PC-3 (cell line): ENCODE data around the gene MYO16. TPM values are rescaled to one million over a fixed set of nuclear protein-coding genes. Genes with fewer than 3 reads are reported as not detected.

Experiments used
- ATAC-seq: fragments of 200-7000 bp; cut with Tn5 transposase; 2 replicates; pipeline ENCODE4 v1.9.1; 2020; ENCODE audit warnings: mild to moderate bottlenecking, moderate library complexity
- BruUV-seq: library from RNA; stranded (reverse); fragments of 400-500 nt; replicated peaks from 2 replicates; lab custom pipeline; 2021; lab: Mats Ljungman, UMichigan
- CTCF ChIA-PET: fragments of 300-600 bp; sonication (Branson Sonifier 250); formaldehyde crosslinking; loops from one replicate; lab custom pipeline; 2022; ENCODE audit warnings: antibody characterized with exemption; lab: Charles Lee
- POLR2A ChIA-PET: fragments of 300-600 bp; sonication (Branson Sonifier 250); formaldehyde crosslinking; loops from one replicate; lab custom pipeline; 2022; ENCODE audit warnings: antibody characterized with exemption; ENCODE audit not compliant: unreplicated experiment; lab: Charles Lee
- DNase-seq: peaks from one replicate; pipeline ENCODE4 v3.0.0-alpha.2; 2015
- H2AFZ ChIP-seq: fragments of 300-600 bp; sonication (generic); 2 replicates; pipeline ENCODE4 v1.6.0; 2016; ENCODE audit warnings: antibody characterized with exemption, low read length
- H3F3A ChIP-seq: fragments of 300-600 bp; sonication (generic); one replicate; pipeline ENCODE4 v1.6.0; 2017; ENCODE audit warnings: antibody characterized with exemption, low read length, control low read depth, mild to moderate bottlenecking; ENCODE audit not compliant: unreplicated experiment
- H3K27ac ChIP-seq: fragments of 300-600 bp; sonication (generic); 2 replicates; pipeline ENCODE4 v1.5.1; 2016; ENCODE audit warnings: mild to moderate bottlenecking, low read length
- H3K27me3 ChIP-seq: fragments of 300-600 bp; sonication (generic); 2 replicates; pipeline ENCODE4 v1.6.1; 2016; ENCODE audit warnings: low read length, mixed read lengths
- H3K36me3 ChIP-seq: fragments of 300-600 bp; sonication (generic); 2 replicates; pipeline ENCODE4 v1.6.1; 2016; ENCODE audit warnings: low read depth, mixed run types, low read length, mixed read lengths
- H3K4me1 ChIP-seq: fragments of 300-600 bp; sonication (generic); 2 replicates; pipeline ENCODE4 v1.5.1; 2016; ENCODE audit warnings: low read length; ENCODE audit not compliant: insufficient read depth
- H3K4me2 ChIP-seq: fragments of 300-600 bp; sonication (generic); 2 replicates; pipeline ENCODE4 v1.6.0; 2016; ENCODE audit warnings: low read length
- H3K4me3 ChIP-seq: fragments of 300-600 bp; sonication (generic); 2 replicates; pipeline ENCODE4 v1.5.1; 2016; ENCODE audit warnings: mild to moderate bottlenecking, low read length, mixed read lengths
- H3K79me2 ChIP-seq: fragments of 300-600 bp; sonication (generic); 2 replicates; pipeline ENCODE4 v1.6.1; 2017; ENCODE audit warnings: low read length, mixed read lengths
- H3K9ac ChIP-seq: fragments of 300-600 bp; sonication (generic); 2 replicates; pipeline ENCODE4 v1.6.0; 2016; ENCODE audit warnings: mild to moderate bottlenecking, low read length
- H3K9me2 ChIP-seq: fragments of 300-600 bp; sonication (generic); replicated peaks from 2 replicates; pipeline ENCODE4 v1.6.1; 2016; ENCODE audit warnings: mixed run types, low read length, mixed read lengths
- H3K9me3 ChIP-seq: fragments of 300-600 bp; sonication (generic); 2 replicates; pipeline ENCODE4 v1.6.1; 2016; ENCODE audit warnings: low read length, mixed read lengths
- H4K20me1 ChIP-seq: fragments of 300-600 bp; sonication (generic); 2 replicates; pipeline ENCODE4 v1.6.1; 2016; ENCODE audit warnings: low read length, mixed read lengths
- EZH2 ChIP-seq: fragments of 300-600 bp; sonication (generic); IDR thresholded peaks from one replicate; pipeline ENCODE4 v1.6.1; 2017; ENCODE audit warnings: antibody characterized with exemption, mild to moderate bottlenecking, low read length; ENCODE audit not compliant: unreplicated experiment
- EZH2phosphoT487 ChIP-seq: fragments of 300-600 bp; sonication (generic); IDR thresholded peaks from 2 replicates; pipeline ENCODE4 v1.6.1; 2018; ENCODE audit warnings: mild to moderate bottlenecking, antibody characterized with exemption, low read length, borderline replicate concordance
- intact Hi-C: fragments of 100-400 bp; cut with micrococcal nuclease; formaldehyde crosslinking; loops from 2 replicates; pipeline ENCODE4 v1.9.0; 2023
- total RNA-seq: library from RNA; depleted of rRNA; stranded (reverse); fragments of >200 nt; gene quantifications from 2 replicates; pipeline ENCODE4 v1.2.3, GENCODE V29; 2014
- TF ChIP-seq, protein P1 (sequence below): fragments of 300-600 bp; sonication (generic); conservative IDR thresholded peaks from 2 replicates; pipeline ENCODE4 v1.5.1; 2017; ENCODE audit warnings: antibody characterized with exemption, low read depth, mild to moderate bottlenecking, low read length

The MYO16 gene
- total RNA-seq, 1 experiment from 2014 or later: not detected

DNA sequence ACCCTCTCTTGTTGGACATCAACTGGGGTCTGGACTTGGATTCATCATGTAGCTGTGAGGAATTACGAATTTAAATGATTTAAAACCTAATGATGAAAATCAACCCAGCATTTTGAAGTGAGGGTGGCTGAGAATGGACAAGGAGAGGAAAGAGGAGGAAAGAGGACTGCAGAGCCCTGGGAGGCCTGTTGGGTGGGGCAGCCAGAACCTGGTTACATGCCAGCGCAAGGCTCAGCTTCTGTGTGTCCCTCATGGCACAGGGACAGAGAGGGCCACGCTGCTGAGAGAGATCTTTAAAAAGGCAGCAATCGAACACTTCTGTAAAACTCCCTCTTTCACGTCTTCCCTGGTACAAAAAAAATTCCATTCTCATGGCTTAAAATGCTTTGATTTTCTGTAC, 292.7 kb downstream of the MYO16 start:
- DNase-seq (no peak), ATAC-seq (no peak)
- Histone ChIP-seq H3K9me3 (no peaks in the 10 kb centered on the region), H3K4me1 (peaks cover 31% of the 10 kb centered on the region), H3K36me3 (no peaks in the 10 kb centered on the region), H4K20me1 (no peaks in the 10 kb centered on the region), H3K27ac (no peak overlapping the region), H3K9me2 (no peaks in the 10 kb centered on the region), H3K79me2 (no peaks in the 10 kb centered on the region), H3F3A (no peaks in the 10 kb centered on the region), H3K4me2 (no peak overlapping the region), H2AFZ (no peak overlapping the region), H3K9ac (no peak overlapping the region), H3K27me3 (no peaks in the 10 kb centered on the region), H3K4me3 (no peak overlapping the region)
- TF ChIP-seq, protein P1, sequence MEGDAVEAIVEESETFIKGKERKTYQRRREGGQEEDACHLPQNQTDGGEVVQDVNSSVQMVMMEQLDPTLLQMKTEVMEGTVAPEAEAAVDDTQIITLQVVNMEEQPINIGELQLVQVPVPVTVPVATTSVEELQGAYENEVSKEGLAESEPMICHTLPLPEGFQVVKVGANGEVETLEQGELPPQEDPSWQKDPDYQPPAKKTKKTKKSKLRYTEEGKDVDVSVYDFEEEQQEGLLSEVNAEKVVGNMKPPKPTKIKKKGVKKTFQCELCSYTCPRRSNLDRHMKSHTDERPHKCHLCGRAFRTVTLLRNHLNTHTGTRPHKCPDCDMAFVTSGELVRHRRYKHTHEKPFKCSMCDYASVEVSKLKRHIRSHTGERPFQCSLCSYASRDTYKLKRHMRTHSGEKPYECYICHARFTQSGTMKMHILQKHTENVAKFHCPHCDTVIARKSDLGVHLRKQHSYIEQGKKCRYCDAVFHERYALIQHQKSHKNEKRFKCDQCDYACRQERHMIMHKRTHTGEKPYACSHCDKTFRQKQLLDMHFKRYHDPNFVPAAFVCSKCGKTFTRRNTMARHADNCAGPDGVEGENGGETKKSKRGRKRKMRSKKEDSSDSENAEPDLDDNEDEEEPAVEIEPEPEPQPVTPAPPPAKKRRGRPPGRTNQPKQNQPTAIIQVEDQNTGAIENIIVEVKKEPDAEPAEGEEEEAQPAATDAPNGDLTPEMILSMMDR: no peak
- TF ChIP-seq EZH2phosphoT487: no peak
- TF ChIP-seq EZH2: no peak
- no TSS peak for BruUV-seq
- ChIA-PET POLR2A (no interaction called here), CTCF (no interaction called here)
- intact Hi-C loops: no loop called here

DNA sequence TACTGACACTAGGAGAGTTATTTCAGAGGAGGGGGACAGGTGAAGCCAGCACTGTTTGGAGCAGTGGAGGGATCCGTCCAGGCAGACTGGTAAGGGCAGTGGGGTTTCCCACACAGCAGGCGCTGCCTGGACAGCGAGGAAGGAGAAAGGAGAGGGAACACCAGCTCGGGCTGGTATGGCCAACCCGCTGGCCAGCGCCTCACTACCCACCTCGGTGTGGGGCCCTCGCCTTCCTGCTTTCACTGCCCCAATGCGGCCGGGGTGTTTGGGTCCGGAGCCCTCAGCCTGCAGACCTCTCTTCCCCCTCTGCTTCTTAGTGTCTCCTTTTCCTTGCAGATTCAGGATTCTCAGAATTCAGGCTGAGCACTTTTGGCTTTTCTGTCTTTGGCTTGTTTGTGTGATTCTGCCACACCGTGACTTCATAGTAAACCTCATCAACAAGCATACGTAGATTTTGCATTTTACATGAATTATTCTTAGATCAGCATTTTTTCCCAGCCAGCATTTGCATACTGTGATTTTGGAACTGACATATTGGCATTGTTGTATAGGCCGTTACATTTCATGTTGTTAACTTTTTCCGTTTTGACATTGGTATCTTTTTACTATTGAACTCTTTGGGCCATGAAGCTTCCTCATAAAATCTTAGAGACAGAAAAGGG, 294.1 kb downstream of the MYO16 start:
- DNase-seq (no peak), ATAC-seq (no peak)
- H3K27me3 ChIP-seq: no peaks in the 10 kb centered on the region
- no peaks in the 10 kb centered on the region for H3K79me2 ChIP-seq
- TF ChIP-seq, protein P1: no peak
- TF ChIP-seq EZH2phosphoT487: no peak
- peaks cover 17% of the 10 kb centered on the region for H3K4me1 ChIP-seq
- no peaks in the 10 kb centered on the region for H4K20me1 ChIP-seq
- H3K9me2 ChIP-seq: no peaks in the 10 kb centered on the region
- no peaks in the 10 kb centered on the region for H3K36me3 ChIP-seq
- H3K4me2 ChIP-seq: no peak overlapping the region
- H3F3A ChIP-seq: no peaks in the 10 kb centered on the region
- no peaks in the 10 kb centered on the region for H3K9me3 ChIP-seq
- no TSS peak for BruUV-seq
- H3K4me3 ChIP-seq: no peak overlapping the region
- ChIA-PET CTCF (no interaction called here), POLR2A (interaction anchor here (0.5 kb wide), 1 partner anchor 1180 kb away, joined by 5 read pairs; no protein-coding TSS in a partner anchor)
- intact Hi-C loops: no loop called here
- H3K9ac ChIP-seq: no peak overlapping the region
- H2AFZ ChIP-seq: no peak overlapping the region
- no peak overlapping the region for H3K27ac ChIP-seq

DNA sequence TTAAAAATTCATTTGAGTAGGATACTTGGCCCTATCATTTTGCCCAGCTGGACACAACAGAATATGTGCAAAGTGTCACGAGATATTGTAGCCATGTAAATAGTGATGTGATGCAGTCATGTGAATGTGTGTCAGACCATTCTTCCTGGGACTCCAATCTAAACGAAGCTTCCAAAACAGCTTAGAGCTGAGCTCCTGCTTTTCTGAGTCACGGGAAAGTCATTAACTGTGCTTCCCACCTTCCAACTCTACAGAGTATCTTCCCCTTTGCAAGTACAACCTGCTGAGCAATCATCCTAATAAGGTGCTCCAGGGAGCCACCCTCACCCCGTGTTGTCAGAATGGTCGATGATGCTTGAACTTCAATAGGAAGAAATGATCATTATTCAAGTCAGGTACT, 294.7 kb downstream of the MYO16 start:
- H4K20me1 ChIP-seq: no peaks in the 10 kb centered on the region
- no peaks in the 10 kb centered on the region for H3K36me3 ChIP-seq
- no peaks in the 10 kb centered on the region for H3K27me3 ChIP-seq
- H3K4me3 ChIP-seq: no peak overlapping the region
- no peak overlapping the region for H3K9ac ChIP-seq
- no peak overlapping the region for H3K27ac ChIP-seq
- no peak overlapping the region for H2AFZ ChIP-seq
- BruUV-seq: no TSS peak
- peaks cover 10% of the 10 kb centered on the region for H3K4me1 ChIP-seq
- TF ChIP-seq, protein P1: no peak
- TF ChIP-seq EZH2phosphoT487 (no peak), EZH2 (no peak)
- H3K9me3 ChIP-seq: no peaks in the 10 kb centered on the region
- ChIA-PET CTCF (no interaction called here), POLR2A (interaction anchor here (0.5 kb wide), 1 partner anchor 1179 kb away, joined by 5 read pairs; no protein-coding TSS in a partner anchor)
- H3K9me2 ChIP-seq: no peaks in the 10 kb centered on the region
- intact Hi-C loops: no loop called here
- ATAC-seq (no peak), DNase-seq (no peak)
- H3K4me2 ChIP-seq: no peak overlapping the region
- H3F3A ChIP-seq: no peaks in the 10 kb centered on the region
- no peaks in the 10 kb centered on the region for H3K79me2 ChIP-seq
